ENCODE results near the gene F7.
"Not testable (repeated sequence)": the region's sequence is repeated elsewhere in the genome, so short reads cannot be mapped to it uniquely, and the experiment has no call there.

DNA sequence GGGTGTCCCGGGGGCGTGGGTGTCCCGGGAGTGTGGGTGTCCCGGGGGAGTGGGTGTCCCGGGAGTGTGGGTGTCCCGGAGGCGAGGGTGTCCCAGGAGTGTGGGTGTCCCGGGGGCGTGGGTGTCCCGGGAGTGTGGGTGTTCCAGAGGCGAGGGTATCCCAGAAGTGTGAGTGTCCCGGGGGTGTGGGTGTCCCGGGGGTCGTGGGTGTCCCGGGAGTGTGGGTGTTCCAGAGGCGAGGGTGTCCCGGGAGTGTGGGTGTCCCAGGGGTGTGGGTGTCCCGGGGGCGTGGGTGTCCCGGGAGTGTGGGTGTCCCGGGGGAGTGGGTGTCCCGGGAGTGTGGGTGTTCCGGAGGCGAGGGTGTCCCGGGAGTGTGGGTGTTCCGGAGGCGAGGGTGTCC lies 2.9 kb downstream of the F7 start:
- TF ChIP-seq POLR2A (IDR thresholded peaks at IDR 0.05) = not testable (repeated sequence)
- TF ChIP-seq, protein P1, sequence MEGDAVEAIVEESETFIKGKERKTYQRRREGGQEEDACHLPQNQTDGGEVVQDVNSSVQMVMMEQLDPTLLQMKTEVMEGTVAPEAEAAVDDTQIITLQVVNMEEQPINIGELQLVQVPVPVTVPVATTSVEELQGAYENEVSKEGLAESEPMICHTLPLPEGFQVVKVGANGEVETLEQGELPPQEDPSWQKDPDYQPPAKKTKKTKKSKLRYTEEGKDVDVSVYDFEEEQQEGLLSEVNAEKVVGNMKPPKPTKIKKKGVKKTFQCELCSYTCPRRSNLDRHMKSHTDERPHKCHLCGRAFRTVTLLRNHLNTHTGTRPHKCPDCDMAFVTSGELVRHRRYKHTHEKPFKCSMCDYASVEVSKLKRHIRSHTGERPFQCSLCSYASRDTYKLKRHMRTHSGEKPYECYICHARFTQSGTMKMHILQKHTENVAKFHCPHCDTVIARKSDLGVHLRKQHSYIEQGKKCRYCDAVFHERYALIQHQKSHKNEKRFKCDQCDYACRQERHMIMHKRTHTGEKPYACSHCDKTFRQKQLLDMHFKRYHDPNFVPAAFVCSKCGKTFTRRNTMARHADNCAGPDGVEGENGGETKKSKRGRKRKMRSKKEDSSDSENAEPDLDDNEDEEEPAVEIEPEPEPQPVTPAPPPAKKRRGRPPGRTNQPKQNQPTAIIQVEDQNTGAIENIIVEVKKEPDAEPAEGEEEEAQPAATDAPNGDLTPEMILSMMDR (IDR thresholded peaks at IDR 0.05) = not testable (repeated sequence)

Data from thyroid gland (tissue), 4 donors.